Erythroblast (primary cell): Measurements from ENCODE around the gene FN3KRP.

Experiments
- GATA1 ChIP-seq: IDR thresholded peaks from 2 replicates; pipeline ENCODE4 v1.6.1; 2011; ENCODE audit warnings: low read depth, mild to moderate bottlenecking, control low read depth, low read length, moderate library complexity
- POLR2A ChIP-seq: IDR thresholded peaks from 2 replicates; pipeline ENCODE4 v1.6.1; 2011; ENCODE audit warnings: mild to moderate bottlenecking, low read length

DNA sequence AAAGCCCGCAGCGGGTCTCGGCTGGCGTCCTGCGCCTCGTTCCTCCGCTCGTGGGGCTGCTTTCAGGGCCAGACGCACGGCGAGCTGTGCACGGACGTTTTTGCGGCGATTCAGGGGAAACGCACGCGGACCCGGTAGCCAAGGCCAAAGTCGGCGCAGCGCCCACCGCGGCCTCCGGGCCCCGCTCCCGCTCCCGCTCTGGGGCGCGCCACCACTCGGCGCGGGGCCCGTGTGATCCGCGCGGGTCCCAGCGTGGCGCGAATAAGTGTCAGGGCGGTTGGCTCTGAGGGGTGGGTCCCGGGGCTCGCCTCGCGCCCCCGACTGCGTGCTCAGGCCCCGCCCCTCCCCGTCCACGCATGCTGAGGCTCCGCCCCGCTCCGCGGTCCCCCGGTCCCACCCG is 34.7 kb downstream of the FN3KRP start:
- peak; percentile 9 for TF ChIP-seq POLR2A
- TF ChIP-seq GATA1: no peak
